AG20443 (cell line): ENCODE measurements around the gene BNIP1.

Experiments
- DNase-seq: peaks from one replicate; pipeline ENCODE4 v3.0.0; 2012; ENCODE audit warnings: low spot score, mixed read lengths

The BNIP1 gene

DNA sequence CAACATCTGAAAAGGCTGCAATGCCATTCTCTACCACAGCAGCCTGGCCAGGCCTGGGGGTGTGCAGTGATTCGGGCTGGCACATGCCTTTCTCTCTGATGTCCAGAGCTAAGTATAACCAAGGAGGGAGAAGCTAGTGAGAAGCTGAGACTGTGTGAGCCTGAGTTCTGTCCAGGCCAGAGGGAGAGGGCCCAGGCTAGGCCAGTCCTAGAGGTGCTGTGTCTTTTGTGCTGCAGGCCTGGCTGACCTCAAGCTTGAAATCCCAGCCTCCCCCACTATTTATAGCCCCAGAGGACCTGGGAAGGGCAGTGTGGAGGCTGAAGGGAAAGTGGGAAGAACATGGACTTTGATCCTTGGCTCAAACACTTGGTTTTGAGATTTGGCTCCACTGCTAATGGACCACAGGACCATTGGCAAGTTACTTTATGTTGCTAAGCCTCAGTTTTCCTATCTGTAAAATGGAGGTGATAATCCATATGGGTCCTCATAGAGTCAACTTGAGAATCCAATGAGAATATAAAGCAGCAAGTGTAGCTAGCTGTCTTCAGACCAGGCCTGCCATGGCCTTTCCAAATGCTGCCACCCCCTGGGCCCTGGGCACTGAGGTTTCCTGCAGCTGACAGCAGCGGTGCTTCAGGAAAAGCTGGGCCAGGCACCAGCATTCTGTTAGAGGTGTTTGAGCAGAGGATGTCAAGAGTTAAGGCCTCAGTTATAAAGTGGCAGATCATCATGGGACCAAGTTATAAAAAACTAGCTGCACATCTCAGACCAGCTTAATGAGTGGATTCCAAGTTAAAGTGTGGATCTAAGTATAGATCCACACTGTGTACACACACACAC is 21.1 kb downstream of the BNIP1 start:
- DNase-seq = no peak

DNA sequence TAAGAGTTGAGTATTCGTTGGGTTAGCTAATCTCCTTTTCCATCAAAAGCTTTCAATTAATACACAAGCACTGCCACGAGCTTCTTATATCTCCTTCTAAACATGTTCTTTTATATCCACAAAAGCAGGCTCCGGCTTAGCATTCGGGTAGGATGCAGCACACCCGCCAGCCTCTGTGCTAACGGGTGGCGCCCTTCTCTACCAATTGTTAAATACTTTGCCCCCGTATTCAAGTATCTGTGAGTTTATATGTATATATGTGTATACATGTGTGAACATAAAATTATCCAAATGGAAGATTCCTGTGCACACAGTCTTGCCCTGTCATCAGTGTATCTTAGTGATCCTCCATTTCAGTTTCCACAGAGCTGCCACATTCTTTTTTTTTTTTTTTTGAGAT is 27.8 kb downstream of the BNIP1 start:
- no peak for DNase-seq

DNA sequence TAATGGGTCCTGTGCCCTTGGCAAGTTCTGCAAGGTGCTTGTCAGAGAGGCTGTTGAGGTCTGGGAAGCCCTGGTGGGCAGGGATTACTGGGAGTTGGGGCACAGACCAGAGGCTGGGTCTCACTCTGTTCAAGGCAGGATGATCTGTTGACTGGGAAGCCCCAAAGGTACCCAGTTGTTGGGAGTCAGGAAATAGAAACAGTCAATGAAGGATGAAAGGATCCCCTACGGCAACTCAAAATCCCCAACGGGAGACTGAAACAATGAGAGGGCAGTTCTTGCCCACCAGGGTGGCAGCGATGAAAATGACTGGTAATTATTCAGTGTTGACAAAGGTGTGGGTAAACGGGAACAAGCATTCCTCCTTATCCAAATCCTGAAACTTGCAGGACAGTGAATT is 31.2 kb downstream of the BNIP1 start:
- DNase-seq = no peak

DNA sequence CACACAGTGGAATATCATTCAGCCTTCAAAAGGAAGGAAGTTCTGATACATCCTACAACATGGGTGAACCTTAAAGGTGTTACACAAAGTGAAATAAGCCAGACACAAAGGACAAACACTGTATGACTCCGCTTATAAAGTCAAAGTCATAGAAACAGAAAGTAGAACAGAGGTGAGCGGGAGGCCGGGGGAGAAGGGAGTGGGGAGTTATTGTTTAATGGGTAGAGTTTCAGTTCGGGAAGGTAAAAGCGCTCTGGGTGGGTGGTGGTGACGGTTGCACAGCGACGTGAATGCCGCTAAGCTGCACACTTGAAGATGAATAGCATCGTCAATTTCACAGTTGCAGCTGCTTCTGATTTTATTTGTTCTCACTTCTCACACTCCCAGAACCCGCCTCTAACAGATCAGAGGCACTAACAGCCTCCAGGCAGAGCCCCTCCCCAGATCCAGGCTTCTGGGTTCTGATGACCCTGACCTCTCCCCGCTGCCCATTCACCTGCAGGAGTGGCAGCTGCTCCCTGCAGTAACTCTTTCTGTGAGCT is 34.1 kb downstream of the BNIP1 start:
- no peak for DNase-seq

DNA sequence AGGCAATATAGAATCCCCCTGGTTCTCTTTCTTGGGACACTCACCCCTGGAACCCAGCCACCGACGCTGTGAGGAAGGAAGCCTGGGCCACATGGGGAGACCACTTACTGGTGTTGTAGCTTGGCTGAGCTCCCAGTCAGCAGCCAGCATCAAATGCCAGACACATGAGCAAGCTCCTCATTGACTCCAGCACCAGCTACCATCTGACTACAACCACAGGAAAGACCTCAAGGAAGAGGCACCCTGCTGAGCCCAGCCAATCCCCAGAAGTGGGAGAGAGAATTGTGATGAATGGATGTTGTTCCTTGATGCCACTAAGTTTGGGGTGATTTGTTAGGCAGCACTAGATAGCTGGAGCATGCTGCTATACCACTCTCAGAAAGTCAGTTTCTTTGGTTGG is 36.0 kb downstream of the BNIP1 start:
- no peak for DNase-seq

DNA sequence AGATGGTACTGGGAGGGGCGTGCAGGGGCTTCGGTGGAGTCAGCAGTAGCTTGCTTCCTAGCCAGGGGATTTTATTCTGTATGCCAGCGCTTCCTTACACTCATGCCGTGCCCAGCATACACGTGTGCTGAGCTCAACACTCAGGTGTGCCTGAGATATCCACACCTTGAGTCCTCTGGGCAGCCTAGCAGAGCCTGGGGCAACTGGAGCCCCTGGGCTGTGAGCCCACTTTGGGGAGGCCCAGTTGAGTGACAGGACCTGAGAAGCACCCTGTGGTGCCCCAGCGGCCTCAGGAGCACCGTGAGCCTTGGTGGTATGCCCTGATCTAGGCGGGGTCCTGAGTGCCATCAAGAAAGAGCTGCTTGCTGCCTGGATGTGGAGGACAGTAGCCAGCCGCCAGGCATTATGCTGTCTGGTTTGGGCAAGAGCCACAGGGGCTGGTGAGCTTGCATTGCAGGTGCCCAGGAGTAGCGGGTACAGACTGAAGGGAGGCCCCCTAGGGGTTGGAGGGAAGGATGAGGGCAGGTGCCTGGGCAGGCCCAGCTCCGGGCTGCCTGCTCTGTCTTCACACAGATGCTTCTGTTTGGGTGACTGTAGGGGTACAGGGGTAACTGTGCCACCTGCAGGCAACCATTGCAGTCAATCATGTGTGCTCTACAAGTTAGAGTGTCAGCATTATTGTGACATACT is 42.9 kb downstream of the BNIP1 start:
- DNase-seq = no peak

DNA sequence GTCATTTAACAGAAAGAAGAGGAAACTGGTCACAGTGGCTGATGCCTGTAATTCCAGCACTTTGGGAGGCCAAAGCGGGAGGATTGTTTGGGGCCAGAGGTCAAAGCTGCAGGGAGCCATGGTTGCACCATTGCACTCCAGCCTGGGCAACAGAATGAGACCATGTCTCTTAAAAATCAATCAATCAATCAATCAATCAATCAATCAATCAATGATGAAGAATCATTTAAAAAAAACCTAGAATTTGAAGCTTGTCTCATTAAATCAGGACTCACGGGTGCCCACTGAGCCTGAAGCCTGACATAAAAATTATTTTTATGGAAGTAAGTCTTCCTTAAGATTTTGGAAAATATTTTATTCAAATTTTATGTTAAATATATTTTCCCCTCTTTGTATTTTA is 43.9 kb downstream of the BNIP1 start:
- no peak for DNase-seq

DNA sequence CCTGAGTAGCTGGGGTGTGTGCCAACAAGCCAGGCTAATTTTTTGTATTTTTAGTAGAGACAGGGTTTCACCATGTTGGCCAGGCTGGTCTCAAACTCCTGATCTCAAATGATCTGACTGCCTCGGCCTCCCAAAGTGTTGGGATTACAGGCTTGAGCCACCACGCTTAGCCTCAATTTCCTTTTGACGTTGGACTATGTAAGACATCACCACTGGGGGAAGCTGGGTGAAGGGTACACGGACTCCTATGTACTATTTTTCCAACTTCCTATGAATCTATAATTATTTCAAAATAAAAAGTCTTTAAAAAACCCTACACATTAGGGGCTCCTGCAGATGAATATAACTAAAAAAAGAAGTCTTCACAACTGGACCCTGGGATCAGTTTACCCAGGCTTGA is 46.7 kb downstream of the BNIP1 start:
- DNase-seq = no peak

DNA sequence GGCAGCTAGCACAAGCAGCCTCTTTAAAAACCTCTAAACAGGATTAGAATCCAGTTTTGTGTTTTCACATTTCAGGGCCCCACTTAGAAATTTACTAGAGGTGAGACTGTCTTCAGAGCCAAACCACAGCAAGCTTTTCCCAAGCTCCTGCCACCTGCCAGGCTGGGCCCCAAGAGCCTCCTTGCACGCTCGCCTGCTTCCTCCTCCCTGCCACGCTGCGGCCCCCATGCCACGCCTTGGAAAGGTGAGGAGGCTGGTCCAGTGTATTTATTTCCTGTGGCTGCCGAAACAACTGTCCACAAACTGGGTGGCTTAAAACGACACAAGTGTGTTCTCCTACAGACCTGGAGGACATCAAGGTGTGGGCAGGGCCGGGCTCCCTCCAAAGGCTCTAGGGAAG is 47.2 kb downstream of the BNIP1 start:
- DNase-seq = no peak

DNA sequence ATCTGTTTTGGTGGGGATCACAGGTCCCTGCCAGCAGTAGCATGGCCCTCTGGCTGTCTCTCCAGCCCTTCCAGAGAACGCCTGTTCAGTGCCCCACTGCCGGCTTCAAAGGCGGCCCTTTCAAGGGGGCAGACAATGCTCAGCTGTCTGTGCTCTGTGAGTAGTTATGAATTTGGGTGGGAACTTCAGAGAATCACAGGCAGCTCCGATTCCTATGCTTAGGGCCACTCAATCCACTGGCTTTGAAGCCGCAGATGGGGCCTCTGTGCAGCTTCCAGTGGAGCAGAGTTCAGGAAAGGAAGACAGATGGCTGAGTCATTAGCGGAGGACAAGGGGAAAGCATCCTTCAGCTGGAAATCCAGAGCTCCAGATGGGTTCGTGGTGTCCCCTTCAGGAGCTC is 48.2 kb downstream of the BNIP1 start:
- no peak for DNase-seq

DNA sequence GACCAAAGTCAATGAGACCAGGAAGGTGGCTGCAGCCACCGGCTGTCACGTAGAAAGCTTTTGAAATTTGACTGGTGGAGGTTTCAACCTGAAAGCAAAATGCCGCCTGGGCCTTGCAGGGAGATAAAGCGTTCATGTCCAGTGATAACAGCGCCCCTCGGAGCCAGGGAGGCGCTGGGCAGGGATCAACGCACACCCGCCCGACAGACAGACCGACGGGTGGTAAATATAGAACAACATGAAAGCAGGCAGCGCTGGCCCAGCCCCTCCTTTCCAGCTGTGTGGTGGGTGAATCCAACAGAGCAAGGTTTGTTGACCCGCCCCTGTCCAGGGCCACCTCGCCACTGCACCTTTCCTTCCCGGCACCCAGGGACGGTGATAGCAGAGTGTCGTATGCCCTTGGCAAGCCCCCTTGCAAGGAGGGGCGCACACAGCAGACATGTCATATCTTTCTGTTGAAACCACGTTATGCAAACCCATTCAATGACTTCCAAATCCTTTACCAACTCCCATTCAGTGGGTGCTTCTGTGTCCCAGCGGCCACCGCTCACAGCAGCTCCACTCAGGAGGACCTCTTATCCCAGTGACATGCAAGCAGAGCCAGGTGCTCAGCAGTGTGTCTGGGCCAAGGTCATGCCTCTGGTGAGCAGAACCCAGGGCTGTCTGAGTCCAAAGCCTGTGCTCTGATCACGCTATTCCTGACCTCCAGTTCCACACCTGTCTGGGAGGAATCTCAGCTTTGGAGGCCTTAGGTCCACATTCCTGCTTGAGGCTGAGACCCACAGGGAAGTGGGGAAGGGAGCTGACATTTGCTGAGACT is 52.0 kb downstream of the BNIP1 start:
- DNase-seq = no peak

DNA sequence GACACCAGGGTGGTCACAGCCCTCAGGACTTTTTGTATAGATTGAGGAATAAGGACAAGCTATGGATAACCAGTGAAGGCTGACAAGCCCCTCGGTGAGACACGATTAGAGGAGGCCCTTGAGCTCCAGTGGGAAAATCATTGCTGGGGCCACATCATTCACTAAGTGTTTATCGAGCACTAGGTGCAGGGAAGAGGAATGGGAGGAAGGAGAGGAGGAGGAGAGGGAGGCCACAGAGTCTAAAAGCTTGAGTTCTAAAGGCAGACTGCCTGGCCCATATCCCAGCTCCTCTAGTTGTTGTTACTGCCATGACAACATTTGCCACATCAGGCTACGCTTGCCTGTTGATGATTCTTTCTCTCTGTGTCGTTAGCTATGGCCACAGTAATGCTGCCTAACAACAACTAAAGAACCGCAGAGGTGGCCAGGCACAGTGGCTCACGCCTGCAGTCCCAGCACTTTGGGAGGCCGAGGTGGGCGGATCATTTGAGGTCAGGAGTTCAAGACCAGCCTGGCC is 53.1 kb downstream of the BNIP1 start:
- DNase-seq = no peak

DNA sequence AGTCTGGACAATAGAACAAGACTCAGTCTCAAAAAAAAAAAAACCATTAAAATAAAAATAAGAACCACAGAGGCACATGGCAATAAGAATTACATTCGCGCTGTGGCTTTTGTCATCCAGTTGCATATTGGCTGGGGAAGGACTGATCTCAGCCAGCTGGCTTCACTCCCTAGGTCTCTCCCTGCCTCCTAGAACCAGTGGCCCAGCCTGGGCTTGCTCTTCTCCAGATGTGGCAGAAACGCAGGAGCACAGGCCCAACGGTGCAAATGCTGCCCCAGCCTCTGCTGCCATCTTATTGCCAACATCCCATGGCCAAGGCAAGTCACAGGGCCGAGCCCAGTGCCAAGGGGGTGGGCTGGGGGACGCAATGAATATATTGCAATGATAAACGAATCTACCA is 53.7 kb downstream of the BNIP1 start:
- DNase-seq = peak; percentile 49

DNA sequence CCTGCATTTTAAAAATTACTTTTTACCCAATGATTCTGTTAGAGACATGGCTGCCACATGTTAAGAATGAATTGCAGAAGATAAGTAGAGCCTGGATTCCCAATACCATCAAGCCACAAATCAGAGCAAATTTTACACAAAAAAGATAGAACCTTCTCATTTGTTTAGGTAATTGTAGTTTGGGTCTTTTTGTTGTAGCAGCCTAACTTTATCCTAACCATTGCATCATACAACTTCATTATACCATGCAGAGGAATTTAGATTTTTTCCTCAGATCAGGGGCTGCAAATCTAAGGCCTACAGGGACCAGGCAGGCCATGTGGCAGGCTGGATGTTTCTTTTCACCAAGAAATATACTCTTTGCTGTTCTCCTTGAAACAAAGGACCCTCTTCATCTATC is 56.0 kb downstream of the BNIP1 start:
- DNase-seq = no peak

DNA sequence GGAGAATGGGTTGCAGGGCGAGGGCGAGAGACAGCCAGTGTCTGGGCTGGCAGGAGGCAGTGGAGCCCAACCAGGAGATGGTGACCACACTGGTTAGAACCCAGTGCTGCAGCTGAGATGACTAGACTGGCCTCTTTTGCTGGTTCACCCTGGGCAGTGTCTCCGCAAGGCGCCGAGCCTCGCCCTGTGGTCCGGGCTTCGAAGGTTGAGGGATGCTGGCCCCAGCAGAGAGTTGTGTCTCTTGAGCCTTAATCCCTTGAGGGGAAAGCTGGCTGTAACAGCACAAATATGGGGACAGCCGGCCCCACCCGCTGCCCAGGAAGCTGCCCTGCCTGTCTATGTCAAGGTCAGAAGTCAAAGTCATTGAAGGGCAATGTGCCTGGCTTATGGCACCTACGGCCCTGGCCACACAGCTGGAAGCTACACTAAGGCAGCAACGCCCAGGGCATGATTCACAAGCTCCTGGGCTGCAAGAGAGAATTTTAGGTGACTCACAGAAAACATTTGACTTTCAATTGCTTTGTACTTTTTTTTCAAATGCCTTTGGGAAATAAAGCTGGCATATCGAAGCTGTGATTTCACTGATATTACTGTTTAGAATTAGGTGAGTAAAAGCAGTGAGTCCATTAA is 57.4 kb downstream of the BNIP1 start:
- DNase-seq = peak; percentile 91

DNA sequence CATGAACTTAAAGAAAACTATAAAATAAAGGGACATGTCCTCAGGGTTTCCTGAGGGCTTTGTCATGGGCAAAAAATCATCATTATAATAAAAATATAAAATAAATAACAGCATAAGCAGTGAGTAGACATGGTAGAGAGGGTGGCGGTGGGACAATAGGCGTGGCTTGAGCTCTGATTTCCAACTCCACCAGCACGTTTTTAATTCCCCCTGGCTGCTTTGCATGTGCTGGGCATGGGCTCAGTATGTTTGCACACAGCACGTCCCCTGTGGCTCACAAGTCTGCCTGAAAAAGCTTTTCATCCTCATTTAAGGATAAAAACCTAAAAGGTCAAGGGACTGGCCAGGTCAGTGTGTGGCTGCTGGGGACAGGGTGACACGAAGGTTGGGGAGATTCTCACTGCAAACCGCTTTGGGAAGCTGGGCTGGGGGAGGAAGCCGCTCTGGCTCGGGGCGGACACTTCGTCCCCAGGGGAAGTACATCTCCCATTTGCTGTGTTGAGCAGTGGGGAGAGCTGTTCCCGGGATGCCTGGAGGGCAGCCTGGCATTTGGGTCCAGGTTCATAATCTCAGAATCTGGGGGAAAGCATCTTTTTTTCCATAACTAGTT is 58.0 kb downstream of the BNIP1 start:
- no peak for DNase-seq

DNA sequence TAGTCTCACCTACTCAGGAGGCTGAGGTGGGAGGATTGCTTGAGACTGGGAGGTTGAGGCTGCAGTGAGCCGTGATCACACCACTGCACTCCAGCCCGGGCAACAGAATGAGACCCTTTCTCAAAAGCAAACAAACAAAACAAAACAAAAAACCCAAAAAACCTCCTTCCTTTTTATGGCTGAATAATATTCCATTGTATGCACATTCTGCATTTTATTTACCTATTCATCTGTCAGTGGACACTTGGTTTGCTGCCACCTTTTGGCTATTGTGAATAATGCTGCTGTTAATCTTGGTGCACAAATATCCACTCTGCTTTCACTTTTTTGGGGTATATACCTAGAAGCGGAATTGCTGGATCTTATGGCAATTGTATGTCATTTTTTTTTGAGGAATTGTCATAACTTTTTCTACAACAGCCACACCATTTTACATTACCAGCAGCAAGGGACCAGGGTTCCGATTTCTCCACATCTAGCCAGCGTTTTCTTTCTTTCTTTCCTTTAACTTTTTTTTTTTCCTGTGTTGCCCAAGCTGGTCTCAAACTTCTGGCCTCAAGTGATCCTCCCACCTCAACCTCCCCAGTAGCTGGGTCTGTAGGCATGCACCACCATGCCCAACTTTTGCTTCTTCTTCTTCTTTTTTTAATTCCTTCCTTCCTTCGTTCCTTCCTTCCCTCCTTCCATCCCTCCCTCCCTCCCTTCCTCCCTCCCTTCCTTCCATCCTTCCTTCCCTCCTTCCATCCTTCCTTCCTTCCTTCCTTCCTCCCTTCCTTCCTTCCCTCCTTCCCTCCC is 60.1 kb downstream of the BNIP1 start:
- no peak for DNase-seq

DNA sequence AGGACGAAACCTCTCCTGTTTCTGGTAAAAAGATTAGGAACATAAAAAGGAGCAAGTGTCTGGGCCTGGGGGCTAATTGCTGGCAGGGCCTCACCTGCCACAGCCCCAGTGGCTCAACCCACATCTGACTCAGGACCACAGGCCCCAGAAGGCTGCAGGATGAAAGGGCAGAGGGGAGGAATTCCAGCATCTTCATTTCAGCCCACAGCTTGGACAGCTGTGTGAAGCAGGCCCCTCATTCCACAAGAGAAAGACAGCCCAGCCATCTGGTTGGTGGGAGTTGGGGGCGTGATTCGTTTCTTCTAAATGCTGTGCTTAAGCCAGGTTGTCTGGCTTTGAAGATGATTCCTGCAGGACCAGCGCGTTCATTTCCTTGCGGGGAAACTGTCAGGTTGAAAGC is 61.6 kb downstream of the BNIP1 start:
- DNase-seq = no peak

DNA sequence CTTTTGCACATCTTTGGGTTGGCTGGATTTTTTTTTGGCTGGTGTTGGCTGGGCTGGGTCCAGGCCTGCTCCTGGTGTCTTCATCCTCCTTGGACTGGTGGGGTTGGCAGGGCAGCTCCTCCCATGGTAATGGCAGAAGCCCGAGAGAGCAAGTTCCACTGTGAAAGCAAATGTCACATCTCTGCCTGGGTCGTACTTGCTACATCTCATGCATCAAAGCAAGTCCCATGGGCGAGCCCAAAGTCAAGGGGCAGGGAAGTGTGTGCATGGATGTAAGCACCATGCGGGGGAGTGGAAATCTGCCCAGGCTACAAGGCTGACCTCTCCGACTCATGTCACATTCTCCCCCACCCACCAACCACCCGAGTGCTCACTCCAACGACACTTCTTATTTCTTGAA is 64.0 kb downstream of the BNIP1 start:
- DNase-seq = no peak

DNA sequence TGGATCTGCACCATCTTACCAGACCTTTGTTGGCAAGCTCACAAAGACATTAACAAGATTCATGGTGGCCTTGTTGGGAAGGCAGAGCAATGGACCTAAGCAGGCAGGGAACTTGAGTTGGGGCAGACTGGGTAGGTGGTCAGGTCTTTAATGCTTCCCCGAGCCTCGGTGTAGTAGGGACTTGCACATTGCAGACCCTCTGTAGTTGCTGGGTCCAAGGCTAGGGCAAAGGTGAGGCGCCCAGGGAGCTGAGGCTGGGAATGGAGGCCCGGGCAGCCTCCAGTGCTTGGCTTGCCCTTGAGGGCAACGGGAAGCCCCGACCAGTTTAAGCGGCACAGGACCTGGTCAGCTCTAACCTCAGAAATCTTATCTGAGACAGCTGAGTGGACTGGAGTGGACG is 66.5 kb downstream of the BNIP1 start:
- no peak for DNase-seq

DNA sequence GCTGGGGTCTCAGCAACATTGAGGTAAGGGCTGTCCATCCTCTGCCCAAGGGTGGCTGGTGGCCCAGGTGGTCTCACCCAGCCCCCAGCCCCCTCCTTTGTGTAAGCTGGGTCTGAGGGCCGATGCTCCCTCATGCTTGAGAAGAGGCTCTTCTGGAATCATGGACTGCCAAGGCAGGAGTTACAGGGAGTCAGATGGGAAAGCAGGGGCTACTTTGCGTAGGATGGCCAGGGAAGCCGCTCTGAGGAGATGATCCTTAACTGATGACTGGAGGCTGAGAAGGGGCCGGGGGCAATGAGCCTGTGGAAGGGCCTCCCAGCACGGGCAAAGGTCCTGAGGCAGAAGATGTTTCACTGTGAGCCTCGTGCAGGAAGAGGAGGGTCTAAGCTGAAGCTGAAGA is 67.0 kb downstream of the BNIP1 start:
- no peak for DNase-seq
